SK-N-SH (cell line): Measurements from ENCODE around the gene CCT2.

Experiments
- ELF1 ChIP-seq: IDR thresholded peaks from 2 replicates; pipeline ENCODE4 v1.4.0; 2012
- EP300 ChIP-seq, 2 experiments: IDR thresholded peaks; 2 replicates each; pipeline versions ENCODE4 v1.4.0 to v1.6.1; 2012; ENCODE audit warnings: borderline replicate concordance in 1 of 2, low read depth in 1 of 2, low read length in 1 of 2
- EZH2phosphoT487 ChIP-seq: fragments of 200-600 bp; sonication (generic); IDR thresholded peaks from 2 replicates; pipeline ENCODE4 v1.6.1; 2017; ENCODE audit warnings: low read depth, mixed run types, mild to moderate bottlenecking, antibody characterized with exemption, moderate library complexity, borderline replicate concordance
- FOSL2 ChIP-seq: IDR thresholded peaks from 2 replicates; pipeline ENCODE4 v1.4.0; 2012; ENCODE audit warnings: low read depth, mild to moderate bottlenecking, moderate library complexity, borderline replicate concordance
- GABPA ChIP-seq: IDR thresholded peaks from 2 replicates; pipeline ENCODE4 v1.4.0; 2012; ENCODE audit warnings: low read depth, mild to moderate bottlenecking
- JUND ChIP-seq: IDR thresholded peaks from 2 replicates; pipeline ENCODE4 v1.4.0; 2012
- MEF2A ChIP-seq: IDR thresholded peaks from 2 replicates; pipeline ENCODE4 v1.4.0; 2012; ENCODE audit warnings: low read depth, borderline replicate concordance
- POLR2AphosphoS5 ChIP-seq: IDR thresholded peaks from 2 replicates; pipeline ENCODE4 v1.6.1; 2012; ENCODE audit warnings: low read depth, low read length
- RAD21 ChIP-seq: IDR thresholded peaks from 2 replicates; pipeline ENCODE4 v1.6.1; 2012; ENCODE audit warnings: mild to moderate bottlenecking, low read length
- RFX5 ChIP-seq: IDR thresholded peaks from 2 replicates; pipeline ENCODE4 v1.6.1; 2012; ENCODE audit warnings: mild to moderate bottlenecking, improper control_type of control experiment, low read length
- TF ChIP-seq, protein P1 (sequence below): fragments of 200-600 bp; sonication (generic); IDR thresholded peaks from 2 replicates; pipeline ENCODE4 v1.6.1; 2017; ENCODE audit warnings: antibody characterized with exemption, mild to moderate bottlenecking, moderate library complexity

DNA sequence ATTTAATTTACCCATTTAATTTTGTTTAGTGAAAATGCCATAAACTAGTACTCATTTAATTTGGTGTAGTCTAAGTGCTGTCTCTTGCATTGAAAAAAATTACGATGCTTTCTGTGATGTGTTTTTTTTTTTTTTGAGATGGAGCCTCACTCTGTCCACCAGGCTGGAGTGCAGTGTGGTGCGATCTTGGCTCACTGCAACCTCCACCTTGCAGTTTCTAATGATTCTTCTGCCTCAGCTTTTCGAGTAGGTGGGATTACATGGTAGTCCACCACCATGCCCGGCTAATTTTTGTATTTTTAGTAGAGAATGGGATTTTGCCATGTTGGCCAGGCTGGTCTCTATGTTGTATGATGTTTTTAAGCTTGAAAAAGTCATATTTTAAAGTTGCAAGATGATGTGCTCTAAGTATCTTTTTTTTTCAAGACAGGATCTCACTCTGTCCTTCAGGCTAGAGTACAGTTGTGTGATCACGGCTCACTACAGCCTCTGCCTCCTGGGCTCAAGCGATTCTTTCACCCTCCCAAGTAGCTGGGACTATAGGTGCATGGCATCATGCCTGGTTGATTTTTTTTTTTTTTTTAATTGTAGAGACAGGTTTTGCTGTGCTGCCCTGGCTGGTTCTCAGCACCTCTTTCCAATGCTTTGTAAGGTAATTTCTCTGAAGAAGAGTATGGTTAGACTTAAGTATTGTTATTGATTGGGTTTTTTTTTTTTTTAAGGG lies 16.9 kb downstream of the CCT2 start:
- TF ChIP-seq, protein P1, sequence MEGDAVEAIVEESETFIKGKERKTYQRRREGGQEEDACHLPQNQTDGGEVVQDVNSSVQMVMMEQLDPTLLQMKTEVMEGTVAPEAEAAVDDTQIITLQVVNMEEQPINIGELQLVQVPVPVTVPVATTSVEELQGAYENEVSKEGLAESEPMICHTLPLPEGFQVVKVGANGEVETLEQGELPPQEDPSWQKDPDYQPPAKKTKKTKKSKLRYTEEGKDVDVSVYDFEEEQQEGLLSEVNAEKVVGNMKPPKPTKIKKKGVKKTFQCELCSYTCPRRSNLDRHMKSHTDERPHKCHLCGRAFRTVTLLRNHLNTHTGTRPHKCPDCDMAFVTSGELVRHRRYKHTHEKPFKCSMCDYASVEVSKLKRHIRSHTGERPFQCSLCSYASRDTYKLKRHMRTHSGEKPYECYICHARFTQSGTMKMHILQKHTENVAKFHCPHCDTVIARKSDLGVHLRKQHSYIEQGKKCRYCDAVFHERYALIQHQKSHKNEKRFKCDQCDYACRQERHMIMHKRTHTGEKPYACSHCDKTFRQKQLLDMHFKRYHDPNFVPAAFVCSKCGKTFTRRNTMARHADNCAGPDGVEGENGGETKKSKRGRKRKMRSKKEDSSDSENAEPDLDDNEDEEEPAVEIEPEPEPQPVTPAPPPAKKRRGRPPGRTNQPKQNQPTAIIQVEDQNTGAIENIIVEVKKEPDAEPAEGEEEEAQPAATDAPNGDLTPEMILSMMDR, result no peak
- TF ChIP-seq RFX5 (no peak), EP300 (IDR thresholded peaks at IDR 0.05; ENCODE audit: borderline replicate concordance in 1 of 2, low read depth in 1 of 2, low read length in 1 of 2) (no peak), FOSL2 (no peak), ELF1 (no peak), JUND (no peak), RAD21 (no peak), GABPA (no peak), POLR2AphosphoS5 (no peak), EZH2phosphoT487 (no peak), MEF2A (no peak)
